PC-3 (cell line): ENCODE measurements around the gene TMEM181. TPM values are rescaled to one million over a fixed set of nuclear protein-coding genes. Genes with fewer than 3 reads are reported as not detected.

Experiments
- ATAC-seq: fragments of 200-7000 bp; cut with Tn5 transposase; 2 replicates; pipeline ENCODE4 v1.9.1; 2020; ENCODE audit warnings: mild to moderate bottlenecking, moderate library complexity
- BruUV-seq: library from RNA; stranded (reverse); fragments of 400-500 nt; replicated peaks from 2 replicates; lab custom pipeline; 2021; lab: Mats Ljungman, UMichigan
- CTCF ChIA-PET: fragments of 300-600 bp; sonication (Branson Sonifier 250); formaldehyde crosslinking; loops from one replicate; lab custom pipeline; 2022; ENCODE audit warnings: antibody characterized with exemption; lab: Charles Lee
- POLR2A ChIA-PET: fragments of 300-600 bp; sonication (Branson Sonifier 250); formaldehyde crosslinking; loops from one replicate; lab custom pipeline; 2022; ENCODE audit warnings: antibody characterized with exemption; ENCODE audit not compliant: unreplicated experiment; lab: Charles Lee
- DNase-seq: peaks from one replicate; pipeline ENCODE4 v3.0.0-alpha.2; 2015
- H2AFZ ChIP-seq: fragments of 300-600 bp; sonication (generic); 2 replicates; pipeline ENCODE4 v1.6.0; 2016; ENCODE audit warnings: antibody characterized with exemption, low read length
- H3F3A ChIP-seq: fragments of 300-600 bp; sonication (generic); one replicate; pipeline ENCODE4 v1.6.0; 2017; ENCODE audit warnings: antibody characterized with exemption, low read length, control low read depth, mild to moderate bottlenecking; ENCODE audit not compliant: unreplicated experiment
- H3K27ac ChIP-seq: fragments of 300-600 bp; sonication (generic); 2 replicates; pipeline ENCODE4 v1.5.1; 2016; ENCODE audit warnings: mild to moderate bottlenecking, low read length
- H3K27me3 ChIP-seq: fragments of 300-600 bp; sonication (generic); 2 replicates; pipeline ENCODE4 v1.6.1; 2016; ENCODE audit warnings: low read length, mixed read lengths
- H3K36me3 ChIP-seq: fragments of 300-600 bp; sonication (generic); 2 replicates; pipeline ENCODE4 v1.6.1; 2016; ENCODE audit warnings: low read depth, mixed run types, low read length, mixed read lengths
- H3K4me1 ChIP-seq: fragments of 300-600 bp; sonication (generic); 2 replicates; pipeline ENCODE4 v1.5.1; 2016; ENCODE audit warnings: low read length; ENCODE audit not compliant: insufficient read depth
- H3K4me2 ChIP-seq: fragments of 300-600 bp; sonication (generic); 2 replicates; pipeline ENCODE4 v1.6.0; 2016; ENCODE audit warnings: low read length
- H3K4me3 ChIP-seq: fragments of 300-600 bp; sonication (generic); 2 replicates; pipeline ENCODE4 v1.5.1; 2016; ENCODE audit warnings: mild to moderate bottlenecking, low read length, mixed read lengths
- H3K79me2 ChIP-seq: fragments of 300-600 bp; sonication (generic); 2 replicates; pipeline ENCODE4 v1.6.1; 2017; ENCODE audit warnings: low read length, mixed read lengths
- H3K9ac ChIP-seq: fragments of 300-600 bp; sonication (generic); 2 replicates; pipeline ENCODE4 v1.6.0; 2016; ENCODE audit warnings: mild to moderate bottlenecking, low read length
- H3K9me2 ChIP-seq: fragments of 300-600 bp; sonication (generic); replicated peaks from 2 replicates; pipeline ENCODE4 v1.6.1; 2016; ENCODE audit warnings: mixed run types, low read length, mixed read lengths
- H3K9me3 ChIP-seq: fragments of 300-600 bp; sonication (generic); 2 replicates; pipeline ENCODE4 v1.6.1; 2016; ENCODE audit warnings: low read length, mixed read lengths
- H4K20me1 ChIP-seq: fragments of 300-600 bp; sonication (generic); 2 replicates; pipeline ENCODE4 v1.6.1; 2016; ENCODE audit warnings: low read length, mixed read lengths
- EZH2 ChIP-seq: fragments of 300-600 bp; sonication (generic); IDR thresholded peaks from one replicate; pipeline ENCODE4 v1.6.1; 2017; ENCODE audit warnings: antibody characterized with exemption, mild to moderate bottlenecking, low read length; ENCODE audit not compliant: unreplicated experiment
- EZH2phosphoT487 ChIP-seq: fragments of 300-600 bp; sonication (generic); IDR thresholded peaks from 2 replicates; pipeline ENCODE4 v1.6.1; 2018; ENCODE audit warnings: mild to moderate bottlenecking, antibody characterized with exemption, low read length, borderline replicate concordance
- intact Hi-C: fragments of 100-400 bp; cut with micrococcal nuclease; formaldehyde crosslinking; loops from 2 replicates; pipeline ENCODE4 v1.9.0; 2023
- total RNA-seq: library from RNA; depleted of rRNA; stranded (reverse); fragments of >200 nt; gene quantifications from 2 replicates; pipeline ENCODE4 v1.2.3, GENCODE V29; 2014
- TF ChIP-seq, protein P1 (sequence below): fragments of 300-600 bp; sonication (generic); conservative IDR thresholded peaks from 2 replicates; pipeline ENCODE4 v1.5.1; 2017; ENCODE audit warnings: antibody characterized with exemption, low read depth, mild to moderate bottlenecking, low read length

TMEM181 gene
- total RNA-seq, 1 experiment from 2014 or later, result 13.7 TPM

DNA sequence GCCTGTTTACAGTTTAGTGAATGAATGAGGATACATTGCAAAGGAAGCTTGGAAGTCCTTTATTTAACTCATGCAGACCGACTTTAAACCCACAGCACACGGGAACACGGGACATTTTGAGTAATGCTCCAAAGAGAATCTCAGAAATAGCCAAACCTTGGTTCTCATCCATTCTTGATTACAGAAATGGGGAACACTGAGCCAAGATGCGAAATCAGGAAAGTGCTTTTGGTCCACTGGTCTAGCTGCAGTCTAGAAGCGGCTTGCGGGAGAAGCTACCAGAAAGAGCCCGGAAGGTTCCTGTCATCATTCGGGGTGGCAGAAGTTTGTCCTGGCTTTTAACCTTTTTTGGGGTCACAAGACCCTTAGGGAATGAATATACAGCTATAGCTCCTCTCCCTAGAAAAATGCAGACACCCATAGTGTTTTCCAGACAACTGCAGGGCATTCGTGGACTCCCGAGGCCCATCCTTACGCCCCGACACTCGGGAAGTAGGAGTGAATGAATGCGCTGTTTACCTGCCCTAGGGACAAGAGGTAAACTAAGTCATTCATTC is 475 bp upstream of the TMEM181 start:
- peak overlapping the region; percentile 87 for H3K4me2 ChIP-seq
- BruUV-seq, result TSS peak; percentile 91
- peak overlapping the region; percentile 94 for H2AFZ ChIP-seq
- ChIA-PET CTCF (no interaction called here), POLR2A (no interaction called here)
- peaks cover 43% of the 10 kb centered on the region for H3K79me2 ChIP-seq
- H3F3A ChIP-seq, result no peaks in the 10 kb centered on the region
- H3K27ac ChIP-seq, result peak overlapping the region; percentile 25; the same call in 1 of the 2 replicates
- ATAC-seq (no peak), DNase-seq (no peak)
- peak overlapping the region; percentile 89 for H3K4me3 ChIP-seq
- H3K9me2 ChIP-seq, result no peaks in the 10 kb centered on the region
- no peaks in the 10 kb centered on the region for H3K27me3 ChIP-seq
- TF ChIP-seq, protein P1, sequence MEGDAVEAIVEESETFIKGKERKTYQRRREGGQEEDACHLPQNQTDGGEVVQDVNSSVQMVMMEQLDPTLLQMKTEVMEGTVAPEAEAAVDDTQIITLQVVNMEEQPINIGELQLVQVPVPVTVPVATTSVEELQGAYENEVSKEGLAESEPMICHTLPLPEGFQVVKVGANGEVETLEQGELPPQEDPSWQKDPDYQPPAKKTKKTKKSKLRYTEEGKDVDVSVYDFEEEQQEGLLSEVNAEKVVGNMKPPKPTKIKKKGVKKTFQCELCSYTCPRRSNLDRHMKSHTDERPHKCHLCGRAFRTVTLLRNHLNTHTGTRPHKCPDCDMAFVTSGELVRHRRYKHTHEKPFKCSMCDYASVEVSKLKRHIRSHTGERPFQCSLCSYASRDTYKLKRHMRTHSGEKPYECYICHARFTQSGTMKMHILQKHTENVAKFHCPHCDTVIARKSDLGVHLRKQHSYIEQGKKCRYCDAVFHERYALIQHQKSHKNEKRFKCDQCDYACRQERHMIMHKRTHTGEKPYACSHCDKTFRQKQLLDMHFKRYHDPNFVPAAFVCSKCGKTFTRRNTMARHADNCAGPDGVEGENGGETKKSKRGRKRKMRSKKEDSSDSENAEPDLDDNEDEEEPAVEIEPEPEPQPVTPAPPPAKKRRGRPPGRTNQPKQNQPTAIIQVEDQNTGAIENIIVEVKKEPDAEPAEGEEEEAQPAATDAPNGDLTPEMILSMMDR, result no peak
- no peak for TF ChIP-seq EZH2phosphoT487
- TF ChIP-seq EZH2, result no peak
- no peaks in the 10 kb centered on the region for H3K9me3 ChIP-seq
- intact Hi-C loops, result no loop called here
- peaks cover 14% of the 10 kb centered on the region; the same call in 1 of the 2 replicates for H4K20me1 ChIP-seq
- no peaks in the 10 kb centered on the region for H3K36me3 ChIP-seq
- H3K4me1 ChIP-seq, result peaks cover 33% of the 10 kb centered on the region
- H3K9ac ChIP-seq, result peak overlapping the region; percentile 88

DNA sequence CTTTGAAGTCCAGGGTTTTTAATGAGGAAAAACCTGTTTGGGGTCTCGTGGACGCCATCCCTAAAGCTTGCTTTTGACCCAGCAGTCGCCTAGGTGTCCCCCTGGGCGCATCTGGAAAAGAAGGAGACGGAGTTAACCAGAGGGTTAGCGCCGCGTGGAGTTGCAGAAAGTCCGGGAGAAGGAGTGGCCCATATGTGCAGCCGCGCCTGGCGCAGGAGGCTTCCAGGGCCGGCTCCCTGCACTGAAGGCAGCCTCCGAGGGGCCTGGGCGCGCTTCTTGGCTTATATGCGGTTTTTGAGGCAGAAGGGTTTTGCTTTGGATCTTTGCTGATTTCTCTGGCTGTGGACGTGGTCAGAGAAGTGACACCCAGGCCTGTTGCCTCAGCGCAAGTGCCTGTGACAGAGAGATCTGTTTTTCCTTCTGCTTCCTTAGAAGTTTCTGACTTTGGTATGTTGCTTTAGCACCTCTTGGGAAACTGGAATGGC is 987 bp downstream of the TMEM181 start:
- H3K4me2 ChIP-seq, result peak overlapping the region; percentile 87
- ATAC-seq (peak; percentile 15; the same call in 1 of the 2 replicates), DNase-seq (peak; percentile 12)
- H3K4me1 ChIP-seq, result peaks cover 33% of the 10 kb centered on the region
- intact Hi-C loops, result no loop called here
- H3F3A ChIP-seq, result no peaks in the 10 kb centered on the region
- ChIA-PET CTCF (no interaction called here), POLR2A (no interaction called here)
- no peaks in the 10 kb centered on the region for H3K36me3 ChIP-seq
- H3K9me2 ChIP-seq, result no peaks in the 10 kb centered on the region
- peak overlapping the region; percentile 75 for H2AFZ ChIP-seq
- peaks cover 58% of the 10 kb centered on the region for H3K79me2 ChIP-seq
- BruUV-seq, result TSS peak; percentile 48
- H3K27me3 ChIP-seq, result no peaks in the 10 kb centered on the region
- no peak for TF ChIP-seq EZH2phosphoT487
- TF ChIP-seq EZH2, result no peak
- TF ChIP-seq, protein P1, result no peak
- no peaks in the 10 kb centered on the region for H3K9me3 ChIP-seq
- H4K20me1 ChIP-seq, result peaks cover 14% of the 10 kb centered on the region; the same call in 1 of the 2 replicates
- H3K4me3 ChIP-seq, result peak overlapping the region; percentile 89
- 0 out of 2 replicates have a peak overlapping the region, but pooled peaks have one; percentile 9 for H3K27ac ChIP-seq
- peak overlapping the region; percentile 88 for H3K9ac ChIP-seq

DNA sequence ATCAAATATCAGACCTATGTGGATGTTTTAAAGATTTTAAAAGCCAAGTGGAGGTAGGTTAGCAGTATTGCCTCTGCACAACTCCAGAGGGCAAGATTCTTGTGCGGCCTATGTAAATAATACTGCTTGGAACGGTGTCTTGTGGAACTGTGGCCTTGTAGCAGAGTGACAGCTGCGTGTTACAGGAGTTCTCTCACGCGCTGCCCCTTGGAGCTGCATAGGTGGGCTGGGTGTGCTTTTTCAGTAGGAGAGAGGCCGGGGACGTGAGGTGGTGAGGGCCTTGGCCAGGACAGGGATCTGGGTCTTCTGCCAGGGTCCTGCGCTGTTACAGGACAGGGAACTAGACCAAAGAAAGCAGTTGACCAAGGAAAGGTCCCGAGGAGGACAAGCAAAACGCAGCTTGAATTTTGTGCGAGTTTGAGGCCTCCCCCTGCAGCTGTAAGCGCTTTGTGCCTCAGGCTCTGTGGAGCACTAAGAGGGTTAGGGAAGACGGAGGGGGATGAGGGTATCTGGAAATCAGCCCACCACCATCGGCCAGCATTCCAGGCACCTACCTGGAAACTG is 1.5 kb downstream of the TMEM181 start:
- BruUV-seq, result no TSS peak
- intact Hi-C loops, result no loop called here
- TF ChIP-seq, protein P1, result no peak
- TF ChIP-seq EZH2 (no peak), EZH2phosphoT487 (no peak)
- no peaks in the 10 kb centered on the region for H3K27me3 ChIP-seq
- DNase-seq (no peak), ATAC-seq (no peak)
- POLR2A ChIA-PET, result no interaction called here
- H3K79me2 ChIP-seq, result peaks cover 63% of the 10 kb centered on the region
- no peaks in the 10 kb centered on the region for H3K36me3 ChIP-seq
- peaks cover 33% of the 10 kb centered on the region for H3K4me1 ChIP-seq
- CTCF ChIA-PET, result no interaction called here
- H2AFZ ChIP-seq, result 0 out of 2 replicates have a peak overlapping the region, but pooled peaks have one; percentile 75
- peak overlapping the region; percentile 88 for H3K9ac ChIP-seq
- H3K4me2 ChIP-seq, result peak overlapping the region; percentile 87
- no peaks in the 10 kb centered on the region for H3K9me2 ChIP-seq
- H3K27ac ChIP-seq, result no peak overlapping the region
- H3K4me3 ChIP-seq, result peak overlapping the region; percentile 89
- H3F3A ChIP-seq, result no peaks in the 10 kb centered on the region
- H4K20me1 ChIP-seq, result peaks cover 14% of the 10 kb centered on the region; the same call in 1 of the 2 replicates
- no peaks in the 10 kb centered on the region for H3K9me3 ChIP-seq
